HG03460 (cell line): ENCODE measurements around the gene GFOD1.

ENCODE experiments used
- ATAC-seq: cut with Tn5 transposase; IDR thresholded peaks from one replicate; pipeline ENCODE4 v1.9.1; 2021; ENCODE audit not compliant: unreplicated experiment

GFOD1 gene

GRCh38 chr6:13486679-13487121 is 700 bp downstream of the GFOD1 start:
- ATAC-seq = peak; percentile 27

DNA sequence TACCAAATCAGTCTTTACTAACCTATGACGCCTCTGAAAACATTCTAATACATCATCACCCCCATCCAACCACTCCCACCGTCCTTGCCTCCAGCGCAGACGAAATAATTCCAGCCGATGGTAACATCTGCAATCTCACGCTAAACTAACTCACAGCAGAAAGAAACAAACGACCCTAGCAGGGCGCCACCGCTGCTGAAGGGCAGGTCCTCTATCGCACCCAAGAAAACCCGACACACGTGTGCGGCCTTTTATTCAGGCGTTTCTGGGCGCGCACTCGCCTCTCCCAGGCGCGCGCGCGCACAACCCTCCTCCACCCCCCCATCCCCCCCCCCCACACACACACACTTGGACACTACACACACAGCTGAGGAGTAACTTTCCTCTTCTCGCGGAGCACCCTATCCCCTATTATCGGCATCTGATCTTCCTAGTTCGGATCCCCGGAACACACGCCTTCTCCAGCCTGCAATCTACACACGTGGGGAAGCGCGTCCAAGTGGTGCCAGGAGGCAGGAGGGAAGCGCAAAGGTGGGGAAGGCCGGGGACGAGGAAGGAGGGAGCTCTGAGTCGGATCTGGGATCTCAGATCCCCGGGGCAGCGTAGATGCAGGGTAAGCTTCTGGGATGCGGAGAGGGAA is 1.4 kb downstream of the GFOD1 start:
- ATAC-seq = no peak

- ATAC-seq = no peak
Observed at GRCh38 chr6:13485303-13485702, 2.1 kb downstream of the GFOD1 start.

GRCh38 chr6:13484827-13485226 is 2.6 kb downstream of the GFOD1 start:
- ATAC-seq = no peak

- no peak for ATAC-seq
Observed at GRCh38 chr6:13484138-13484708, 3.2 kb downstream of the GFOD1 start.

DNA sequence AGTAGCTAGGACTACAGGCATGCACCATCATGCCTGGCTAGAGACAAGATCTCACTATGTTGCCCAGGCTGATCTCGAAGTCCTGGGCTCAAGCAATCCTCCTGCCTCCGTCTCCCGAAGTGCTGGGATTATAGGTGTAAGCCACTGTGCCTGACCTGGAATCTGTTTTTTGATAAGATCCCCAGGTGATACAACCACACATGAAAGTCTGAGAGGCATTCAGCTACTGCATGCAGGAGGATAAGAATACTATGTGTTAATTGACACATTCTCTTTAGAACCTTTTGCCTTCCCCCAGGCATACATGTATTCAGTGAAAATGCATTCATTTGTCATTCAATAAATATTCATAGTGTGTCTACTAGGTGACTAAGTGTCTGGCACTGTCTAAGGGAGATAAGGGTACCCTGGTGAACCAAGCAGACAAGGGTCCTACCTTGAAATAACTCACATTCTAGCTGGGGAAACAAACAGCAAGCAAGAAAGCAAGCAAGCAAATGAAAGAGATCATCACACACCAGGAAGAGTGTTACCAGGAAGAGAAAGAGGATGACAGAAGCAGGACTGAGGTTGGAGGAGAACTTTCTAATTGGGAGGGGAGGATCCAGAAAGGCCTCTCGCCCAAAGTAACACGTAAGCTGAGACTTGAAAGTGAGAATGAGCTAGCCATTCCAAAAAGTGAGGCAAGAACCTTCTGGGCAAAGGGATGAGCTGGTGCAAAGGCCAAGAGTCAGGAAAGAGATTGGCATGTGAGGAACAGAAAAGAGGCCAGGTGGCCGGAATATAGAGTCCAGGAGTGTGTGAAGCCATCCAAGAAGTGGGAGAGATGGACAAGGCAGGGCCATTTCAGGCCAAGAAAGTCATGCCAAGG is 6.5 kb downstream of the GFOD1 start:
- no peak for ATAC-seq

DNA sequence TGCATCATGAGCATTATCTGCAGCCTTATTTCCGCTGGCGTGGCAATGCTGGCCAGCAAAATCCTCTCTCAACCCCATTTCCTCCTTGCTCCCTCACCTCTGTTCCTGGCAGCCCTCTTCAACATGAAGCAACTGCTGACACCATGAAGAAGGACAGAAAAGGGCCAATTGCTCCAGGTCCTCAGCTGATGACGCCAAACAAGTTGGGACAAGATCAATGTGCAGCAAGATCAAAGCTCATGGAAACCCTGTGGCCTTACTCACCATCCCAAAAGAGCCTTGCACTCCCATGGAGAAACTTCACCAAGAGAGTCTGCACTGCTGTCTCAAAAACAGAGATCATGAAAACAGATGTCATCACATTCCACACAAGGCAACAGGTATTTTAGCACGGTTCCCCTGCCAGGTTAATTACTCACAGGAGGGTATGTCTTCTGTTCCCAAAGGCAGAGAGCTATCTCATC is 7.4 kb downstream of the GFOD1 start:
- no peak for ATAC-seq

- no peak for ATAC-seq
Observed at GRCh38 chr6:13479206-13479800, 8.1 kb downstream of the GFOD1 start.

- no peak for ATAC-seq
Observed at GRCh38 chr6:13478525-13478966, 8.9 kb downstream of the GFOD1 start.

DNA sequence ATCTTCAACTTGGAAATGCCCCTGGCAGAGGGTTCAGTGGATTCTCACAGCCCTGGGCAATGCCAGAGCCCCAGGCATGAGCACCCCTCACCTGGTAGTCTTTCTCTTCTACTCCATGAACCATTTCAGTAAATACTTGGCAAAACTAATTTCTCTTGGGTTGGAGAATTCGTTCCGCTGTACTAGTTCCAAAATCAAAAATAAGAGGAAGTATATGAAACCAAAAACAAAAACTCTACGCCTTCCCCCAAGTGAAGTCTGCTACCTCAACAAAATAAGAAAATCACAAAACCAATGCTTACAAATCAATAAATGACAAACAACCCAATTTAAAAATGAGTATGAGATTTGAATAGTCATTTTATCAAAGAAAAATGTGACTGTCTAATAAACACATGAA is 12.6 kb downstream of the GFOD1 start:
- no peak for ATAC-seq

- ATAC-seq = no peak
Observed at GRCh38 chr6:13474360-13474759, 13.0 kb downstream of the GFOD1 start.

DNA sequence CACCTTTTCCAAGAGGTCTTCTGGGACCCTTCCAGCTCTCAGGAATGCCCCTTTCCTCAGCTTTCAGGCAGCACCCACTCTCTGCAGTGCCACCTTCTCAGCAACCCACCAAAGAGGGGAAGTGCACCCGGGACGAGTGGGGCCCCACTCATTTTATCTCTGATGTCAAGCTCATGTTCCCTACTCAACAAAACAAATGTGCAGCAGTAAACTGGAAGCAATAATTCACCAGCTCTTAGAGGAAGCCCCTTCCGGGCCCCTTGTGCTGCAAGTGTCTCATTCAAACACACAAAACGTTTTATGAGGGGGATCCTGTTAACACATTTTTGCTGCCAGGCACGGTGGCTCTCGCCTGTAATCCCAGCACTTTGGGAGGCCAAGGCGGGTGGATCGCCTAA is 13.6 kb downstream of the GFOD1 start:
- no peak for ATAC-seq

DNA sequence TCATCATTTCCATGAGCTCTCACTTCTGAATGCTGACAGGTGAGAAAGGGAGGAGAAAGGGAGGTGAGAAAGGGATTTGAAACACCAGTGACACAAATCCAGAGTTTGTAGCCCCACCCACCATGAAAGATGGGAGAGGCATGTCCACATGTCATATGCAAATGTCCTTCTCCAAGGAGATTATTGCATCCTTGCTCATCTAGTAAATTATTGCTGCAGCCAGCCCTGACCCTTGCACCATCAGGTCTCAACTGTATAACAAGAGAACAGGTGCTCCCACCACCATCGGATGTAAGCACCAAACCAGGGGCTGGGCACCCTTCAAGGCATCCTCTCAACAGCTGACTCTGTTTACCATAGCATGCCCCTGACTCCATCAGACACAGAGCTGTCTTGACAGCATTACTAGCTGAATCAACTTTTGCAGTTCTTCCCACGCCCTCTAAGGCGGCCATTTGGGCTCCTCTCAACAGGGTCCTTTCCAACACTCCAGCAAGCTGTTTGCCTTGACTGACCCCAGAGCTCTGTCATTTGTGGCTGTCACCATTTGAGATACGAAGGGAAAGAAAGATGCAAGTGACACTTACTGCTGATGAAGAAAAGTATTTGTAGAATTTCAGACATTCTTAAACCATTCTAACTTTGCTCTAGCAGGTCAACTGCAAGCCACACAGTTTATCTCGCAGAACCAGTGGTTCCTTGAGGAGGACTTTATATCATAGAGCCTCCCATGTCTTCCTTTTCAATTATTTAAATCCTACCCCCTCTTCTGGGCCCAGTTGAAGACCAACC is 14.2 kb downstream of the GFOD1 start:
- ATAC-seq = no peak

DNA sequence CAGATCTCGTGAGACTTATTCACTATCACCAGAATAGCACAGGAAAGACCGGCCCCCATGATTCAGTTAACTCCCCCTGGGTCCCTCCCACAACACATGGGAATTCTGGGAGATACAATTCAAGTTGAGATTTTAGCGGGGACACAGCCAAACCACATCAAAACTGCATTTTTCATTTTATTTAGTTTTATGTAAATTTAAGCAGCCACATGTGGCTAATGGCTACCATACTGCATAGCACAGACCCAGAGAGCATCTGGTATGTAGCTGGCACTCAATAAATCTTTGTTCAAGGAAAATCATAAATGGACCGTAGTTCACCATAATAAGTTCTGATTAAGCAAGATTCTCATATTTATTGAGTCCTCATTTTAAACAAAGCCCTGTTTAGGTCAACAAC is 15.3 kb downstream of the GFOD1 start:
- ATAC-seq = no peak

- ATAC-seq = no peak
Observed at GRCh38 chr6:13471184-13471583, 16.2 kb downstream of the GFOD1 start.

DNA sequence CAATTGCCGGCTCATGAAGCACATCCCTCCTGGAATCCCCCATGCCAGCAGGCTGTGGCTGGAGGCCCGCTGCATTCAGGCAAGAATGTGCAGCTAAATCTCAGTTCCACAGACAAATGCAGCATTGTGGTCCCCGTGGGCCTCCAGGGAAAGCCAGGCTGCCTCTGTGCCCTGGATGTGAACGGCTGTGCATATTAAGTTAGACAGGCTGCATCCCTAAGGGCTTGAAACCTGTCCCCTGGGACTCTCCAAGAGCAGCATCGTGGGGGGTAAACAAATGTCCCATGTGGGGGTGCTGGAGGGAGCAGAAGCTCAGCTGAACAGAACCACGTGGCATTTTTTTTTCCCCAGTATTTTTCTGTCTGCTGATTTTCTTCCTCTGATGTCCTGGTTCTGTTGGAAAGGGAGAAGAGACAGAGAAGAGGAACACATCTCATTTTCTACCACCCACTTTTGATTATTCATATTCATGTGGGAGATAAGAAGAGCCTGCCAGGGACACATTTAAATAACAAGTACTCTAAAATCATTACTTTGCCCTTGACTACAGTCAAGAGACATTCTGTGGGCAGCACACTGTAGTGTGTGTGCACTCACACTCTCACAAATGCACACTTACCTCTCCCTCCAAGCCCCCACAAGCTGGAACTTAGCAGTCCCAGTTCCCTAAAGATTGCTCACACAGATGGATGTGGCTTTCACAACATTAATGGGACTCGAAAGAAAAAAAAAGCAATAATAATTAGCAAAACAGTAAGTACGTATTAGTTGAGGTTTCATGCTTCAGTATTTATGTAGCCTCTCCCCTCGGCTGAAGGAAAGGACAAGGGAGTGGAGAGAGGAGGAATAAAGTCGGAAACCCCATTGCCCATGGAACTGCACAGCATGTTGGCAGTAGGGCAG is 16.9 kb downstream of the GFOD1 start:
- no peak for ATAC-seq

- no peak for ATAC-seq
Observed at GRCh38 chr6:13469693-13470092, 17.7 kb downstream of the GFOD1 start.

- ATAC-seq = no peak
Observed at GRCh38 chr6:13468839-13469238, 18.6 kb downstream of the GFOD1 start.

- ATAC-seq = no peak
Observed at GRCh38 chr6:13467216-13467600, 20.2 kb downstream of the GFOD1 start.
